Smooth muscle cell (in vitro differentiated cells): Measurements from ENCODE around the gene TOM1. TPM values are rescaled to one million over a fixed set of nuclear protein-coding genes. Genes with fewer than 3 reads are reported as not detected.

Experiments used
- DNase-seq: peaks from one replicate; lab custom pipeline; 2025; ENCODE audit not compliant: unreplicated experiment; lab: John Stamatoyannopoulos, UW
- H2AFZ ChIP-seq: fragments of 200-600 bp; sonication (generic); 2 replicates; pipeline ENCODE4 v1.6.0; 2016; ENCODE audit warnings: antibody characterized with exemption, low read depth, mild to moderate bottlenecking
- H3F3A ChIP-seq: fragments of 200-600 bp; sonication (generic); 2 replicates; pipeline ENCODE4 v1.6.0; 2017; ENCODE audit warnings: antibody characterized with exemption, low read depth
- H3K27ac ChIP-seq: fragments of 200-600 bp; sonication (generic); 2 replicates; pipeline ENCODE4 v1.5.1; 2016; ENCODE audit warnings: low read depth, mild to moderate bottlenecking
- H3K27me3 ChIP-seq: fragments of 200-600 bp; sonication (generic); 2 replicates; pipeline ENCODE4 v1.6.1; 2016; ENCODE audit warnings: low read depth, mild to moderate bottlenecking
- H3K36me3 ChIP-seq: fragments of 200-600 bp; sonication (generic); 2 replicates; pipeline ENCODE4 v1.5.1; 2016; ENCODE audit warnings: low read depth
- H3K4me1 ChIP-seq: fragments of 200-600 bp; sonication (generic); 2 replicates; pipeline ENCODE4 v1.5.1; 2016; ENCODE audit warnings: low read depth
- H3K4me2 ChIP-seq: fragments of 200-600 bp; sonication (generic); 2 replicates; pipeline ENCODE4 v1.6.0; 2016; ENCODE audit warnings: mild to moderate bottlenecking
- H3K4me3 ChIP-seq: fragments of 200-600 bp; sonication (generic); 2 replicates; pipeline ENCODE4 v1.5.1; 2016; ENCODE audit warnings: mild to moderate bottlenecking
- H3K79me2 ChIP-seq: fragments of 200-600 bp; sonication (generic); 2 replicates; pipeline ENCODE4 v1.6.0; 2016; ENCODE audit warnings: low read depth, mild to moderate bottlenecking
- H3K9ac ChIP-seq: fragments of 200-600 bp; sonication (generic); 2 replicates; pipeline ENCODE4 v1.6.0; 2016; ENCODE audit warnings: low read depth
- H3K9me3 ChIP-seq: fragments of 200-600 bp; sonication (generic); replicated peaks from 2 replicates; pipeline ENCODE4 v1.5.1; 2016; ENCODE audit warnings: low read depth
- H4K20me1 ChIP-seq: fragments of 200-600 bp; sonication (generic); 2 replicates; pipeline ENCODE4 v1.6.0; 2016; ENCODE audit warnings: low read depth
- WGBS: methylation state at CpG from one replicate; pipeline ENCODE4 v1.1.7; 2016; ENCODE audit warnings: low lambda C conversion rate; 5-methylcytosine and 5-hydroxymethylcytosine counted together
- polyA plus RNA-seq: library from polyadenylated mRNA; unstranded; fragments of >200 nt; fragmentation: Nextera tagmentation; extraction: Ambion mirVana; gene quantifications from 2 replicates; pipeline ENCODE4 v1.2.1, GENCODE V29; 2016
- total RNA-seq: library from RNA; depleted of rRNA; stranded (reverse); fragments of >200 nt; gene quantifications from 2 replicates; pipeline ENCODE4 v1.2.3, GENCODE V29; 2014
- TF ChIP-seq, protein P1 (sequence below): fragments of 200-600 bp; sonication (generic); IDR thresholded peaks from 2 replicates; pipeline ENCODE4 v1.5.1; 2017; ENCODE audit warnings: borderline replicate concordance, mild to moderate bottlenecking, antibody characterized with exemption; ENCODE audit not compliant: insufficient read depth, poor library complexity, severe bottlenecking

The TOM1 gene
- total and polyA plus RNA-seq, 2 experiments from 2014 or later = 86.1 to 127 TPM

DNA sequence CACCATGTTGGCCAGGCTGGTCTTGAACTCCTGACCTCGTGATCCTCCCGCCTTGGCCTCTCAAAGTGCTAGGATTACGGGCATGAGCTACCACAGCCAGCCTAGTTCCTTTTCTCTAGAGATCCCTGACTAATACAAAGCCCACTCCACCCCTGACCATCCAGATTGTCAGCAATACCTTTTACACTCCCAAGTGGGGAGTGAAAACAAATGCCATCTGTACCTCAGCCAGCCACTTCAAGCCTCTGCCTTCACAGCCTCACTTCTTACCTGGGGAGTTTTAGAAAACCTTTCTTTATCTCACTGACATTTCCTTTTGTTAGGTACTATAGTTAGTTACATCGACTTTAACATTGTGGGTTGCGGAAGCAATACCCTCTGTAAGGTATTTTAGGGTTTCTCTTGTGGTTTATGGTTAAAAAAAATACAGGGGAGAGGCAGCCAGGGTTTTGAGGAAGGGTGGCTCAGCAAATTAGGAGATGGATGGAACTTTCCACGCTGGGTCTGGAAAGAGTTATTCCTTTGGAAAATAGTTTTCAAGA is 8.9 kb downstream of the TOM1 start:
- H3K4me1 ChIP-seq = peaks cover 19% of the 10 kb centered on the region
- TF ChIP-seq, protein P1, sequence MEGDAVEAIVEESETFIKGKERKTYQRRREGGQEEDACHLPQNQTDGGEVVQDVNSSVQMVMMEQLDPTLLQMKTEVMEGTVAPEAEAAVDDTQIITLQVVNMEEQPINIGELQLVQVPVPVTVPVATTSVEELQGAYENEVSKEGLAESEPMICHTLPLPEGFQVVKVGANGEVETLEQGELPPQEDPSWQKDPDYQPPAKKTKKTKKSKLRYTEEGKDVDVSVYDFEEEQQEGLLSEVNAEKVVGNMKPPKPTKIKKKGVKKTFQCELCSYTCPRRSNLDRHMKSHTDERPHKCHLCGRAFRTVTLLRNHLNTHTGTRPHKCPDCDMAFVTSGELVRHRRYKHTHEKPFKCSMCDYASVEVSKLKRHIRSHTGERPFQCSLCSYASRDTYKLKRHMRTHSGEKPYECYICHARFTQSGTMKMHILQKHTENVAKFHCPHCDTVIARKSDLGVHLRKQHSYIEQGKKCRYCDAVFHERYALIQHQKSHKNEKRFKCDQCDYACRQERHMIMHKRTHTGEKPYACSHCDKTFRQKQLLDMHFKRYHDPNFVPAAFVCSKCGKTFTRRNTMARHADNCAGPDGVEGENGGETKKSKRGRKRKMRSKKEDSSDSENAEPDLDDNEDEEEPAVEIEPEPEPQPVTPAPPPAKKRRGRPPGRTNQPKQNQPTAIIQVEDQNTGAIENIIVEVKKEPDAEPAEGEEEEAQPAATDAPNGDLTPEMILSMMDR = no peak
- no peak overlapping the region for H3K9ac ChIP-seq
- 94% methylated on average over 6 of the region's 6 CpGs for WGBS
- peaks cover 56% of the 10 kb centered on the region for H3K79me2 ChIP-seq
- no peak overlapping the region for H3K4me2 ChIP-seq
- no peak overlapping the region for H3K27ac ChIP-seq
- H3K4me3 ChIP-seq = no peak overlapping the region
- DNase-seq = no peak
- H2AFZ ChIP-seq = no peak overlapping the region
- peaks cover 88% of the 10 kb centered on the region for H4K20me1 ChIP-seq
- no peaks in the 10 kb centered on the region for H3K27me3 ChIP-seq
- H3F3A ChIP-seq = no peaks in the 10 kb centered on the region
- H3K9me3 ChIP-seq = no peaks in the 10 kb centered on the region
- H3K36me3 ChIP-seq = no peaks in the 10 kb centered on the region

DNA sequence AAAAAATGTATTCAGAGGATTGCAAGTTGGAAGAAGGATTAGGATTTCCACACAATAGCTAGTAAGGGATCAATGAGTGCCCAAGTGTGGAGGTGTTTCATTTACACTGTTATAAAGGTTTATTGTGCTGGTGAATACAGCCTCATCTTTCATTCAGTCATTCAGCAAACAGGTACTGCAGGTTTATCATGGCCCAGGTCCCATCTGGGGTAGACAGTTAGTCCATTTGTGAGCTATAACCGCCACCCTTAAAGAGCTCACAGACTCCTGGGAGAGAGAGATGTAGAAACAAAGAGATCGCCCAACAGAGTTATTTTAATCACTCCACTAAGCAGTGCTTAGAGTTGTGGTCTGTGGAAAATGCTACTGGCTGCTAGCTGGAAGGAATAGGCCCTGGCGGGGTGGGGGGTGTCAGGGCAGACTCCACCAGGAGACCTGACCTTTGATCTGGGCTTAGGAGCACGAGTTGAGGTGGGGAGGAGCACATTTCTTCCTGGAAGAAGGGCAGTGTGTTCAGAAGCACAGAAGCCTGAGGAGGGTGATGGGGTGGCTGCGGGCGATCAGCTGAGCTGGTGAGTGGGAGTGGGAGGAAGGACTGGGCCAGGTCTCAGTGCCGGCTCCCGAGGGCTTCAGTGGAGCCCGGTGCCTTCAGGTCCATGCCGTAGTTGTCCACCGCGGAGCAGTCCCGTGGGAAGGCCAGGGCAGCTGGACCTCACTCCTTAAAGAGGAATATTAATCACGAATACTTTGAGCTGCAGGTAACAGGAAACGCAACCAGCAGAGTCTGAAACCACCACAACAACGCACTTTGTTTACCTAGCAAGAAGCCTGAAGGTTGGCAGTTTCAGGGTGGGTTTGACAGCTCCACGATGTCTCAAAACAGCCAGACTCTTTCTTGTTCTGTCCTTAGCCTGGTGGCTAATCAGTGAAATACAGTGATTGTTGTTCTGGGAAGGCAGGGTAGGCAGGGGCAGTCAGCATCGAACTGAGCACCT is 11.2 kb downstream of the TOM1 start:
- H3K4me2 ChIP-seq = peak overlapping the region; percentile 43
- 79% methylated on average over 18 of the region's 18 CpGs for WGBS
- H3K79me2 ChIP-seq = peaks cover 55% of the 10 kb centered on the region
- H3K27ac ChIP-seq = peak overlapping the region; percentile 48
- no peak overlapping the region for H2AFZ ChIP-seq
- peaks cover 19% of the 10 kb centered on the region for H3K4me1 ChIP-seq
- no peaks in the 10 kb centered on the region for H3F3A ChIP-seq
- H3K9me3 ChIP-seq = no peaks in the 10 kb centered on the region
- no peak overlapping the region for H3K9ac ChIP-seq
- peaks cover 100% of the 10 kb centered on the region for H4K20me1 ChIP-seq
- no peaks in the 10 kb centered on the region for H3K27me3 ChIP-seq
- no peak overlapping the region for H3K4me3 ChIP-seq
- TF ChIP-seq, protein P1 = no peak
- no peak for DNase-seq
- no peaks in the 10 kb centered on the region for H3K36me3 ChIP-seq

DNA sequence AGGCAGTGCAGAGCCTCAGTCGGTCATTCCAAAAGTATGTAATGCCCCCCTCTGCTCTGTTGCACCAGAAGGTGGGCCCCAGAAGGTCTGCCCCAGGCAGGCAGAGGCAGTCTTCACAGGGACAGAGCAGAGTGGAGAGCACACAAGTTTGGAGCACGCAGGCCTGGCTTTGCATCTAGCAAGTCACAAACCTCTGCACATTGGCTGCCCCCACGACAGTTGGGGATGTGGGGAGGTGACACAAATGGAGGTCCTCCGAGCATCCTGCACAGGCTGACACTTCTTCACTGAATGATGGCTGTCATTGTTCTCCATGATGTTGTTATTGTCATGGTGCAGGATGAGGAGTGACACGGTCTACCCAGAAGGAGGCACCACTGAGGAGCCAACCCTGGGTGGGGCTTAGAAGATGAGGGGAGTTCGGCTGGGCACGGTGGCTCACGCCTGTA is 11.9 kb downstream of the TOM1 start:
- no peak overlapping the region for H2AFZ ChIP-seq
- H3K79me2 ChIP-seq = peaks cover 48% of the 10 kb centered on the region
- H3K9ac ChIP-seq = no peak overlapping the region
- H3K27ac ChIP-seq = no peak overlapping the region
- H3K4me2 ChIP-seq = no peak overlapping the region
- no peak overlapping the region for H3K4me3 ChIP-seq
- DNase-seq = no peak
- H4K20me1 ChIP-seq = peaks cover 100% of the 10 kb centered on the region
- H3K27me3 ChIP-seq = no peaks in the 10 kb centered on the region
- H3F3A ChIP-seq = no peaks in the 10 kb centered on the region
- H3K4me1 ChIP-seq = peaks cover 19% of the 10 kb centered on the region
- H3K9me3 ChIP-seq = no peaks in the 10 kb centered on the region
- WGBS = 94% methylated on average over 8 of the region's 8 CpGs
- no peaks in the 10 kb centered on the region for H3K36me3 ChIP-seq
- TF ChIP-seq, protein P1 = no peak
